Tongue (tissue), 2 donors: ENCODE results near the gene SLC4A1. TPM values are rescaled to one million over a fixed set of nuclear protein-coding genes. Genes with fewer than 3 reads are reported as not detected.

ENCODE experiments used
- DNase-seq: peaks from one replicate; pipeline ENCODE4 v3.0.0-alpha.2; 2015
- total RNA-seq: library from RNA; depleted of rRNA; stranded (reverse); fragments of >200 nt; gene quantifications from one replicate; pipeline ENCODE4 v1.2.3, GENCODE V29; 2014

SLC4A1 gene
- total RNA-seq, 1 donor from 2014 or later, result 27.7 TPM

- no peak for DNase-seq
These were observed 15.5 kb upstream of the SLC4A1 start for GRCh38 chr17:44283344-44284023.

DNA sequence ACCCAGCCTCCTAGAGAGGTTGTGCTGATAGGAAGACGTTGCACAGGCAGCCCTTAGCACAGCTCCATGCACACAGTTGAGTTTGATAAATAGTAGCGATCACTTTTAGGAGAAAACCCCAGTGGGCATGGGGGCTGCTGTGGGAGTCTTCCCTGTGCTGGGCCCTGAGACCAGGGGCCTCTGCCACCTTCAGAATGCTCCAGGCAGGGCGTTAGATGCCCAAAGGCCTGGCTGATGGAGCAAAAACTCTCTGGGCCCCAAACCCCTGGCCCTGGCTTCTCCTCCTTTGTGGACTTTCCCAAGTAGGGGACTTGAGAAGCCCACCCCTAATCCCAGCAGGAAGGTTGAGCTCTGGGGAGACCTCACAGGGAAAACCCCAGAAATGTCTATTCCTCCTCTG lies 14.3 kb upstream of the SLC4A1 start:
- no peak for DNase-seq

GRCh38 chr17:44281570-44281969 lies 13.6 kb upstream of the SLC4A1 start:
- DNase-seq, result no peak

DNA sequence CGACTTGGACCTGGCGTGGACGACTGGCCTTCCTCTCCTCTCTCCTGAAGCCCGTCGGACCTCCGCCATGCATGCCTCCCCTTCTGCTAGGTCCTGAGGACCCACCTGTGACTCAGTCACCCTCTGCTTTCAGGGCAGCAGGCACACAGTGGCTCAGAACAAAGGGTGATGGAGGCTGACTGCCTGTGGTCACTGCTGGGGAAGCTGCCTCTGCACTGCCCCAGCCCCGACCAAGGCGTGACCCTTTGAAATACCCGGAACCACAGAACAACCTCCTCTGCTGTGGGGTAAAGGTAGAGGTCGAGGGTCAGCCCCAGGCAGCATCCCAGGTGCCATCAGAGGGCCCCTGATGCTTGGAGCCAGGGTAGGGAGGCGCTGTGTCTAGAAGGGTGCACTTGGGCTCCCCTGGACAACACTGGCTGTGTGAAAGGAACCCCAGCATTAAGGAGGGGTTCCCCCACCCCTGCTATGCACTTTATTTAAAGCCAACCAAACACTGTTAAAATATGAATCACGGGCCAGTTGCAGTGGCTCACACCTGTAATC lies 12.5 kb upstream of the SLC4A1 start:
- no peak for DNase-seq

- peak; percentile 25 for DNase-seq
These were observed 11.9 kb upstream of the SLC4A1 start for GRCh38 chr17:44279666-44280391.

GRCh38 chr17:44279346-44279665 lies 11.4 kb upstream of the SLC4A1 start:
- no peak for DNase-seq

GRCh38 chr17:44277976-44278375 lies 10.0 kb upstream of the SLC4A1 start:
- DNase-seq, result no peak

DNA sequence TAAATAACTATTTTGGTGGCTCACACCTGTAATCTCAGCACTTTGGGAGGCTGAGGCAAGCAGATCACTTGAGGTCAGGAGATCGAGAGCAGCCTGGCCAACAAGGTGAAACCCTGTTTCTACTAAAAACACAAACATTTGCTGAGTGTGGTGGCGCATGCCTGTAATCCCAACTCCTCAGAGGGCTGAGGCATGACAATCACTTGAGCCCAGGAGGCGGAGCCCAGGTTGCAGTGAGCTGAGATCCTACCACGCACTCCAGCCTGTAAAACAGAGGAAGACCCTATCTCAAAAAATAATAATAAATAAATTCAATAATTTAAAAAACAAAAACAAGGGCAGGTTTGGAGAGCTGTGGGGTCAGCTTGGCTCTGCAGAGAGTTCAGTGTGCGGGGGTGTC lies 5.7 kb upstream of the SLC4A1 start:
- no peak for DNase-seq

- DNase-seq, result no peak
These were observed 5.0 kb upstream of the SLC4A1 start for GRCh38 chr17:44272954-44273353.

- DNase-seq, result peak; percentile 14
These were observed 4.5 kb upstream of the SLC4A1 start for GRCh38 chr17:44272321-44272951.

GRCh38 chr17:44269535-44270240 lies 1.8 kb upstream of the SLC4A1 start:
- peak; percentile 94 for DNase-seq

GRCh38 chr17:44268709-44269534 lies 987 bp upstream of the SLC4A1 start:
- DNase-seq, result no peak

DNA sequence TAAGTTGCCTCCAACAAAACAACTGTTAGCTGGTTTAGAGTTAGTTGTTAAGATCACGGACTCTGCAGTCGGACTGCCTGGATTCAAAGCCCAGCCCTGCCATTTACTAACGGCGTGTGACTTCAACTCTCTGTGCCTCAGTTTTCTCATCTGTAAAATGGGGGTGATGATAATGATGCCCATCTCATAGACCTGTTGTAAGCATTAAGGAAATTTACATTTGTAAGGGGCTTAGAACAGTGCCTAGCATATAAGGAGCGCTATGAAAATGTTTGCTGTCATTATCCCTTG lies 825 bp downstream of the SLC4A1 start:
- no peak for DNase-seq

DNA sequence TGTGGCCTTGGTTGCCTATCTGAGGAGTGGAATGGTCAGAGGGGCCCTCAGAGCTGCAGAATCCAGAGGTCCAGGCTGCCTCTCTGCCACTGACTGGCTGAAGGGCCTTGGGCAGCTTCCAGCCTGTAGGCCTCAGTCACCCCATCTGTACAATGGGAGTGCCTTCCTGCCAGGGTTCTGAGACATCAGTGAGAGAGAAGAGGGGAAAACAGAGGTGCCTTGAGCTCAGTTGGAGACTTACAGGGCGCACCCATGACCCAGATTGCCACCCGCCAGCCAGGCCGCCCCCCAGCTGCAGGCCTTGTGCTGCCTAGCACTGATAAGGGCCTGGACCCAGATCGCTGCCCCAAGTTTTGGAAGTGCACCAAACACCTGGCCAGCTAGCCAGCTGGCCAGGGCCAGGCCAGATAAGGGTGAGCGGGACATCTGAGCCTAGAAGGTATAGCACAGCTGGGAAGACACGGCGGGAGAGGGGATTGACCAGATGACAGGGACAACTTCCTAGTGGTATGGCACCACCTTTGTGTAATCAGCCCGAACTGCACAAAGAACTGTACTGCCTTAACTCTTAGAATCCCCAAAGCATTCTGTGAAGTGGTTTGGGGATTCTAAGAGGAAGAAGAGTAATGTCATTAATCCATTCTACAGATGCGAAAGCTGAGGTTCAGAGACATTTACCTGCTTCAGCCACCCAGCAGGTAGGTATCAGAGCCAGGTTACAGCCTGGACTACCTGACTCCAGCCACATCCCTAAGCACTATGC lies 1.4 kb downstream of the SLC4A1 start:
- peak; percentile 27 for DNase-seq

DNA sequence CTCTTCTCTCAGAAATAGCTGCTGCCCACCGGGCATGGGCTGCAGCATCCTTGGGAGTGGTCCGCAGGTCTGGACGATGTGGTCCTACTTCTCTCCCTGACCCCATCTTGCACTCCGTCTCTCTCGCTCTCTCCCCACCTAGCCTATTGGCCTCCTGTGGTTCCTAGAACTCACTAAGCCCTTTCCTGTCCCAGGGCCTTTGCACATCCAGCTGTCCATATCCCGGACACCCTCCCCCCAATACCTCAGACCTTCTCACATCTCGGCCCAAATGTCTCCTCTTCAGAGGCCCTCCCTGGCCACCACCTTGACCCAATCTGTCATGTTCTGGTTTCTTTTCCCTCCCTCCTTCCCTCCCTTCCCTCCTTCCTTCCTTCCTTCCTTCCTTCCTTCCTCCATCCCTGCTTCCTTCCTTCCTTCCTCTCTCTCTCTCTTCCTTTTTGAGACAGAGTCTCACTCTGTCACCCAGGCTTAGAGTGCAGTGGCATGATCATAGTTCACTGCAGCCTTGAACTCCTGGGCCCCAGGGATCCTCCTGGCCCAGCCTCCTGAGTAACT lies 4.5 kb downstream of the SLC4A1 start:
- DNase-seq, result no peak

DNA sequence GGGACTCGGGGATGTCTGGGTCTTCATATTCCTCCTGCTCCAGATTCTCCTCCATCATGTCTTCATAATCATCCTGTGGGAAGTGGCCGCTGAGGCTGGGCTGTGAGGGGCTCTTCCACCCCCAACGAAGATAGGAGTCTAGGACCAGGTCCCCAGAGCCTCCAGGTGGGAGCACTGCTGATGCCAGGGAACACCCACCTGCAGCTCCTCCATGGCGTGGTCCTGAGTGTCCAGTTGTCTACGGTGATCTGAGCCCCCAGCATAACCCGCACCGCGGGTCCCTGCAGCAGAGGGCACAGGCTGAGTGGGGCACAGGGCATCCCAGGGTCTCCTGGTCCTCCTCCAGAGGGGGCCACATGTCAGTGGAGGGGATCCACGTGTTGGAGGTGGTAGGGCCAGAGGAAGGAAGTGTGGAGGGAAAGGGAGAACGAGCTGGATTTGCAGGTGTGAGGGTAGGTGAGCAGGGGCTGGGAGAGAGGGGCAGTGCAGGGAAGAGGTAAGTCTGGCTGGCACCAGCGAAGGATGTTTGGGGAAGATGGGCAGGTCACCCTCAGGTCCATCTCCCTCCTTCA lies 5.2 kb downstream of the SLC4A1 start:
- no peak for DNase-seq

DNA sequence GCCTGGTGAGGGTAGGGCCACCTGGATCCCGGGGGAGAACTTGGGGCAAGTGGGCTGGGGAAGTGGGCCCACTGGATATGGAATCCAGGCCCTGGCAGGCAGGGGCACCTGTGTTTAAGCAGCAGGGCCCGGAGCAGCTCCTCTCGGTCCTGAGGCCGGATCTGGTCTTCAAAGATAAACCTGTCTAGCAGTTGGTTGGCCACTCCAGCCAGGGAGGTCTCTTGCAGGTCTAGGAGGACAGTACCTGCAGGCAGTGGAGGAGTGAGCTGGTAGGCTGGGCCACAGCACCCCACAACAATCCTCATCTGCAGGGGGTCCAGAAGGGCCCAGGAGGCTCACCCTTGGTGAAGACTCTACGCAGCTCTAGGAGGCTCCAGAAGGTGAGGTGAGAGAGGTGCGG lies 7.6 kb downstream of the SLC4A1 start:
- no peak for DNase-seq

- DNase-seq, result no peak
These were observed 9.1 kb downstream of the SLC4A1 start for GRCh38 chr17:44258811-44259351.

DNA sequence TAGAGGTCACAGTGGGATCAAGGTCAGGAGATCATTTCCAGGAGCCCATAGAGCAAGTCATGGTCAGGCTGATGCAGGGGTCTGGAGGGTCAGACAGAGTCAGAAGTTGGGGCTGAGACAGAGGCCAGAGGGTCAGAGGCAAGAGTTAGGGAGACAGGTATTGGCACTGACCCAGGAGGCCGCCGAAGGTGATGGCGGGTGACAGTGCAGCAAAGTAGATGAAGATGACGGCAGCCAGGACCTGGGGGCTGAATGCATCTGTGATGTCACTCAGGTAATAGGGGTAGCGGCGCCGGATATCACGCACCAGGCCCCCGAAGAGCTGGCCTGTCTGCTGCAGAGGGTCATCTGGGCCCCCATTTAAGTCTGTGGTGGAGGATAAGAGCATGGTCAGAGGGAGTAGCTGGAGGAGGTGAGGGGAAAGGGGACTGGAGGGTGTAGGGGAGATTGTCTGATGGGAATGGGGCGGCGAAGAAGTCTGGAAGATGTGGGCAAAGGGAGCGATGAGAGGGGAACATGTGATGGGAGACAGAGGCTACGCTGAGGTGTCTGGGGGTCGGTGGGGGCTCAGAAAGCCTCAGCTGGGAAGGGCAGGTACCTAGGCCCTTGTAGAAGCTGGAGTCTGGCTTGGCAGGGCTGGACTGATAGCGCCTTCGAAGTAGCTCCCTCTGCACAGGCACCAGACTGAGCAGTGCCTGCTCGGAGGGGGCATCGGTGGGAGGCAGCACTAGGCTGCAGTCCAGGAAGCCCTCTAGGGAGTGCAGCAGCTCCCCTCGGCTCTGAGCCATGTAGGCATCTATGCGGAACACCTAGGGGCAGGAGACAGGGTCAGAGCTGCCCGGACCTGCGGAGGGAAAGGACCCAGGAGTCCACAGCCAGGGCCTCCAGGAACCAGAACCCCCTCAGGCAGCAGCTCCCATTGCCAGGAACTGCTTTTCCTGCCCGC lies 9.8 kb downstream of the SLC4A1 start:
- DNase-seq, result no peak
